H1 (cell line): ENCODE results near the gene TFAP2C. TPM values are rescaled to one million over a fixed set of nuclear protein-coding genes. Genes with fewer than 3 reads are reported as not detected.

Source experiments
- CTCF ChIA-PET: fragments of 300-600 bp; sonication (Branson Sonifier 250); formaldehyde crosslinking; loops from one replicate; lab custom pipeline; 2021; ENCODE audit not compliant: partially characterized antibody; lab: Charles Lee
- POLR2A ChIA-PET: fragments of 300-600 bp; sonication (Branson Sonifier 250); formaldehyde crosslinking; loops from one replicate; lab custom pipeline; 2021; ENCODE audit warnings: inconsistent platforms; ENCODE audit not compliant: partially characterized antibody; lab: Charles Lee
- DNase-seq, 2 experiments: peaks; one replicate each; pipeline versions ENCODE4 v3.0.0 to v3.0.0-alpha.2; 2010 to 2022; ENCODE audit warnings: low spot score in 2 of 2, low read depth in 1 of 2, mixed read lengths in 1 of 2
- FAIRE-seq: peaks from 2 replicates; lab custom pipeline; 2011; peaks lifted over from hg19 to GRCh38; lab: Jason Lieb, UNC
- H2AFZ ChIP-seq: 2 replicates; pipeline ENCODE4 v1.8.1; 2012; ENCODE audit warnings: low read length, inconsistent platforms
- H2AK5ac ChIP-seq: 2 replicates; pipeline ENCODE4 v1.6.1; 2013; ENCODE audit warnings: low read depth, low read length
- H2BK120ac ChIP-seq: replicated peaks from 2 replicates; pipeline ENCODE3; 2013; ENCODE audit warnings: low read depth, low read length, inconsistent platforms
- H2BK12ac ChIP-seq: 2 replicates; pipeline ENCODE4 v1.6.1; 2013; ENCODE audit warnings: low read depth, low read length
- H2BK15ac ChIP-seq: 2 replicates; pipeline ENCODE4 v1.6.1; 2013; ENCODE audit warnings: low read length
- H2BK20ac ChIP-seq: 2 replicates; pipeline ENCODE4 v1.6.1; 2013; ENCODE audit warnings: low read length
- H2BK5ac ChIP-seq: 2 replicates; pipeline ENCODE4 v1.6.1; 2013; ENCODE audit warnings: low read depth, low read length
- H3K14ac ChIP-seq: 2 replicates; pipeline ENCODE4 v1.6.1; 2013; ENCODE audit warnings: inconsistent platforms; ENCODE audit not compliant: insufficient read length
- H3K18ac ChIP-seq: 2 replicates; pipeline ENCODE4 v1.6.1; 2013; ENCODE audit warnings: low read length; ENCODE audit errors: extremely low read depth
- H3K23ac ChIP-seq: 2 replicates; pipeline ENCODE4 v1.6.1; 2013; ENCODE audit warnings: inconsistent platforms; ENCODE audit not compliant: insufficient read length
- H3K23me2 ChIP-seq: 2 replicates; pipeline ENCODE4 v1.6.1; 2013; ENCODE audit warnings: low read depth, low read length
- H3K27ac ChIP-seq: 2 replicates; pipeline ENCODE4 v1.6.1; 2011; ENCODE audit warnings: low read depth, low read length, inconsistent platforms
- H3K27me3 ChIP-seq, 4 experiments: replicated peaks in 1 of 4; 1 replicate in 1 of 4; 2 replicates in 3 of 4; pipeline versions ENCODE4 v1.6.1 to v1.8.1; 2011 to 2013; ENCODE audit warnings: low read length in 3 of 4, mild to moderate bottlenecking in 3 of 4, inconsistent platforms in 2 of 4, mixed read lengths in 2 of 4, moderate library complexity in 1 of 4; ENCODE audit not compliant: control insufficient read depth in 3 of 4, insufficient read depth in 3 of 4; ENCODE audit errors: extremely low read depth in 1 of 4
- H3K36me3 ChIP-seq, 4 experiments: 2 replicates each; pipeline versions ENCODE4 v1.6.1 to v1.8.1; 2011 to 2013; ENCODE audit warnings: mild to moderate bottlenecking in 4 of 4, low read length in 3 of 4, moderate library complexity in 2 of 4, control low read depth in 1 of 4, inconsistent platforms in 1 of 4; ENCODE audit not compliant: insufficient read depth in 4 of 4, control insufficient read depth in 2 of 4
- H3K4ac ChIP-seq: replicated peaks from 2 replicates; pipeline ENCODE3; 2013; ENCODE audit warnings: low read length, low read depth, mixed read lengths, inconsistent platforms; ENCODE audit not compliant: insufficient read length
- H3K4me1 ChIP-seq, 4 experiments: replicated peaks in 1 of 4; 1 replicate in 1 of 4; 2 replicates in 3 of 4; pipeline versions ENCODE4 v1.6.1 to v1.8.1; 2011 to 2013; ENCODE audit warnings: low read length in 3 of 4, inconsistent platforms in 2 of 4, mixed read lengths in 1 of 4; ENCODE audit not compliant: insufficient read depth in 4 of 4, control insufficient read depth in 3 of 4
- H3K4me2 ChIP-seq, 2 experiments: 2 replicates each; pipeline versions ENCODE4 v1.6.1 to v1.8.1; 2011 to 2013; ENCODE audit warnings: low read depth in 2 of 2, low read length in 2 of 2, control low read depth in 1 of 2, inconsistent platforms in 1 of 2, mild to moderate bottlenecking in 1 of 2; ENCODE audit not compliant: insufficient read depth in 1 of 2
- H3K4me3 ChIP-seq, 4 experiments: fragments of 200-600, 300-600 bp in 1 of 4; sonication (generic), shearing (Covaris generic), sonication (Bioruptor Twin) in 1 of 4; 2 replicates each; pipeline versions ENCODE4 v1.5.1 to v1.8.1; 2011 to 2016; ENCODE audit warnings: low read length in 4 of 4, low read depth in 3 of 4, control low read depth in 2 of 4, inconsistent platforms in 2 of 4, mild to moderate bottlenecking in 2 of 4, mixed read lengths in 1 of 4, moderate library complexity in 1 of 4; ENCODE audit not compliant: insufficient read depth in 2 of 4; ENCODE audit errors: extremely low read depth in 1 of 4
- H3K56ac ChIP-seq: replicated peaks from 2 replicates; pipeline ENCODE3; 2013; ENCODE audit warnings: low read depth, mild to moderate bottlenecking, mixed read lengths, low read length, inconsistent platforms; ENCODE audit not compliant: insufficient read length
- H3K79me1 ChIP-seq: 2 replicates; pipeline ENCODE4 v1.6.1; 2013; ENCODE audit warnings: low read depth, low read length, control low read depth
- H3K79me2 ChIP-seq, 2 experiments: 2 replicates each; pipeline versions ENCODE4 v1.6.1 to v1.8.1; 2012 to 2013; ENCODE audit warnings: low read length in 2 of 2, mild to moderate bottlenecking in 2 of 2, inconsistent platforms in 1 of 2; ENCODE audit not compliant: insufficient read depth in 2 of 2, control insufficient read depth in 1 of 2
- H3K9ac ChIP-seq, 4 experiments: replicated peaks in 1 of 4; 1 replicate in 1 of 4; 2 replicates in 3 of 4; pipeline versions ENCODE4 v1.6.1 to v1.8.1; 2011 to 2013; ENCODE audit warnings: low read depth in 3 of 4, low read length in 3 of 4, control low read depth in 2 of 4, mild to moderate bottlenecking in 2 of 4, moderate library complexity in 2 of 4, inconsistent platforms in 1 of 4; ENCODE audit errors: extremely low read depth in 1 of 4
- H3K9me3 ChIP-seq, 2 experiments: 2 replicates each; pipeline versions ENCODE4 v1.6.1 to v1.8.1; 2012 to 2013; ENCODE audit warnings: mild to moderate bottlenecking in 2 of 2, moderate library complexity in 2 of 2, control low read depth in 1 of 2, inconsistent platforms in 1 of 2, low read depth in 1 of 2, low read length in 1 of 2, mixed read lengths in 1 of 2; ENCODE audit not compliant: insufficient read depth in 2 of 2
- H4K20me1 ChIP-seq, 2 experiments: replicated peaks in 1 of 2; 2 replicates each; pipeline versions ENCODE3 to v1.8.1; 2011 to 2013; ENCODE audit warnings: inconsistent platforms in 2 of 2, low read length in 2 of 2, mild to moderate bottlenecking in 1 of 2; ENCODE audit not compliant: insufficient read depth in 2 of 2, control insufficient read depth in 1 of 2
- H4K5ac ChIP-seq: 2 replicates; pipeline ENCODE4 v1.6.1; 2013; ENCODE audit warnings: low read length, low read depth, mixed read lengths, inconsistent platforms; ENCODE audit not compliant: insufficient read length
- H4K8ac ChIP-seq: 2 replicates; pipeline ENCODE4 v1.8.0; 2013; ENCODE audit warnings: mild to moderate bottlenecking, moderate library complexity, low read length, inconsistent platforms; ENCODE audit not compliant: insufficient read depth; ENCODE audit errors: extremely low read depth
- H4K91ac ChIP-seq: replicated peaks from 2 replicates; pipeline ENCODE3; 2013; ENCODE audit warnings: low read length, mixed read lengths, inconsistent platforms; ENCODE audit not compliant: insufficient read length
- KDM4A ChIP-seq: IDR thresholded peaks from one replicate; pipeline ENCODE4 v1.7.1; 2012; ENCODE audit warnings: low read depth, mild to moderate bottlenecking, moderate library complexity, low read length, inconsistent platforms; ENCODE audit not compliant: severe bottlenecking
- WGBS, 2 experiments: shearing (Covaris generic) in 1 of 2; methylation state at CpG; one replicate each; pipeline versions ENCODE4 v1.1.6 to v1.1.7; 2013 to 2015; ENCODE audit warnings: low lambda C conversion rate in 2 of 2, mixed read lengths in 2 of 2, inconsistent platforms in 1 of 2, low coverage in 1 of 2, missing lambda C conversion rate in 1 of 2; ENCODE audit not compliant: insufficient replicate concordance in 2 of 2, insufficient coverage in 1 of 2, insufficient read length in 1 of 2; ENCODE audit errors: extremely low coverage in 1 of 2, missing lambda C conversion rate in 1 of 2; 5-methylcytosine and 5-hydroxymethylcytosine counted together
- polyA plus RNA-seq, 7 experiments: library from polyadenylated mRNA; depleted of rRNA in 3 of 7; stranded (reverse) in 5 of 7; unstranded in 2 of 7; fragments of >200 nt in 5 of 7; fragments of 200-250 nt in 2 of 7; gene quantifications; 1 replicate in 5 of 7; 2 replicates in 1 of 7; 4 replicates in 1 of 7; pipeline versions ENCODE4 v1.2.1 to v1.2.3, GENCODE V29; 2011 to 2013; ENCODE audit warnings: missing spikeins in 2 of 7, mixed read lengths in 2 of 7
- total RNA-seq: library from RNA; stranded (reverse); fragmentation: NEBNext Ultra II Directional; extraction: Animal tissue kit (Norgen Biotek cat#: 25700); gene quantifications from 2 replicates; pipeline ENCODE4 v1.2.1, GENCODE V29; 2021

Gene TFAP2C
- total and polyA plus RNA-seq, 2 of the 8 experiments (the other 6 are each of a cell fraction or from before 2014, with no cell fraction given) = 1.7 to 5.8 TPM

DNA sequence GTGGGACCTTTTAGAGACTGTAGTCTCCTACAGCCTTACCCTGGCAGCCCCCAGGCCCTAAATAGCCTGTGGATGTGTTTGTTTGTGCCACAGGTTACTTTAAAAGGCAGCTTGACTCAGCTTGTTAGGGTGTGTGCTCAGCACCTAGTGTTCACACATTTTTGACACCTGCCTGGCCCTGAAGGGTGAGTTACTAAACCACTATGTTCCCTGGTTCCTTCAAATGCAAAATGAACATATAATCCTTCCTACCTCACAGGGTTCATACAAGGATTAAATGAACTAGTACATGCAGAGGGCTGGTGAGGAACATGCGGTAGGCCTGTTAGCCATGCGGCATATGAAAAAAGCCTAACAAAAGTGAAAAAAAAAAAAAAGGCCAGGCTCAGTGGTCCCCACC lies 14.9 kb upstream of the TFAP2C start:
- H3K9me3 ChIP-seq = no peaks in the 10 kb centered on the region
- H3K9ac ChIP-seq = no peak overlapping the region
- no peak overlapping the region for H2AK5ac ChIP-seq
- H4K91ac ChIP-seq = no peak overlapping the region
- no peak overlapping the region for H2BK20ac ChIP-seq
- H3K4ac ChIP-seq = no peak overlapping the region
- no peak overlapping the region for H2BK15ac ChIP-seq
- H3K4me3 ChIP-seq = no peak overlapping the region
- ChIA-PET CTCF (no interaction called here), POLR2A (no interaction called here)
- no peak overlapping the region for H2BK5ac ChIP-seq
- H3K56ac ChIP-seq = no peak overlapping the region
- no peaks in the 10 kb centered on the region for H3K79me1 ChIP-seq
- no peak overlapping the region for H3K23ac ChIP-seq
- H3K18ac ChIP-seq = no peak overlapping the region
- no peak overlapping the region for H2BK120ac ChIP-seq
- H4K5ac ChIP-seq = no peak overlapping the region
- H3K23me2 ChIP-seq = no peaks in the 10 kb centered on the region
- no peaks in the 10 kb centered on the region for H3K27me3 ChIP-seq
- DNase-seq (no peak), FAIRE-seq (no peak)
- no peak overlapping the region for H4K8ac ChIP-seq
- no peak overlapping the region for H3K4me2 ChIP-seq
- 100% methylated on average over 2 of the region's 2 CpGs; no CpG with 5 or more reads in 1 of the 2 experiments for WGBS, 2 experiments
- no peaks in the 10 kb centered on the region for H3K36me3 ChIP-seq
- H2AFZ ChIP-seq = no peak overlapping the region
- no peak overlapping the region for H3K14ac ChIP-seq
- H3K79me2 ChIP-seq = no peaks in the 10 kb centered on the region
- TF ChIP-seq KDM4A = no peak
- peaks cover 0 to 3% (median 1%) of the 10 kb centered on the region in 4 experiments; a peak in 4 of 7 replicates for H3K4me1 ChIP-seq
- H3K27ac ChIP-seq = no peak overlapping the region
- H2BK12ac ChIP-seq = no peak overlapping the region
- H4K20me1 ChIP-seq = no peaks in the 10 kb centered on the region
